IMR-90 (cell line): ENCODE data around the gene COA3. TPM values are rescaled to one million over a fixed set of nuclear protein-coding genes. Genes with fewer than 3 reads are reported as not detected.

Experiments used
- ATAC-seq: fragments of 200-7000 bp; cut with Tn5 transposase; 2 replicates; pipeline ENCODE4 v1.9.1; 2020; ENCODE audit warnings: low read depth, mild to moderate bottlenecking, moderate library complexity
- BruUV-seq: library from RNA; stranded (reverse); fragments of 400-500 nt; replicated peaks from 2 replicates; lab custom pipeline; 2021; lab: Mats Ljungman, UMichigan
- CTCF ChIA-PET: fragments of 300-600 bp; formaldehyde crosslinking; extraction: SDS; loops from one replicate; lab custom pipeline; 2021; ENCODE audit warnings: antibody characterized with exemption; lab: Yijun Ruan, JAX
- POLR2A ChIA-PET: fragments of 300-600 bp; sonication (Branson Sonifier 250); formaldehyde crosslinking; loops from one replicate; lab custom pipeline; 2022; ENCODE audit warnings: antibody characterized with exemption; ENCODE audit not compliant: unreplicated experiment; lab: Charles Lee
- DNase-seq: peaks from one replicate; pipeline ENCODE4 v3.0.0; 2013
- H2AFZ ChIP-seq: replicated peaks from 2 replicates; pipeline ENCODE3; 2013; ENCODE audit warnings: low read length, mild to moderate bottlenecking; ENCODE audit not compliant: poor library complexity
- H2AK5ac ChIP-seq: 2 replicates; pipeline ENCODE4 v1.6.1; 2013; ENCODE audit warnings: low read depth, low read length, inconsistent platforms
- H2AK9ac ChIP-seq: replicated peaks from 2 replicates; pipeline ENCODE3; 2013; ENCODE audit warnings: mild to moderate bottlenecking, low read depth, low read length, moderate library complexity; ENCODE audit not compliant: poor library complexity
- H2BK120ac ChIP-seq: 2 replicates; pipeline ENCODE4 v1.6.1; 2013; ENCODE audit warnings: low read depth, low read length, inconsistent platforms
- H2BK15ac ChIP-seq: 3 replicates; pipeline ENCODE4 v1.6.1; 2013; ENCODE audit warnings: low read depth, low read length, inconsistent platforms
- H2BK20ac ChIP-seq: 2 replicates; pipeline ENCODE4 v1.6.1; 2013; ENCODE audit warnings: low read depth, mild to moderate bottlenecking, inconsistent platforms, low read length, moderate library complexity
- H2BK5ac ChIP-seq: 2 replicates; pipeline ENCODE4 v1.6.1; 2013; ENCODE audit warnings: mild to moderate bottlenecking, low read depth, low read length, inconsistent platforms; ENCODE audit not compliant: poor library complexity, severe bottlenecking
- H3K14ac ChIP-seq: replicated peaks from 2 replicates; pipeline ENCODE4 v1.6.1; 2013; ENCODE audit warnings: low read depth, low read length, inconsistent platforms
- H3K18ac ChIP-seq: 2 replicates; pipeline ENCODE4 v1.6.1; 2013; ENCODE audit warnings: low read depth, low read length, control low read depth
- H3K23ac ChIP-seq: 2 replicates; pipeline ENCODE4 v1.6.1; 2013; ENCODE audit warnings: low read depth, low read length, inconsistent platforms
- H3K27ac ChIP-seq: 2 replicates; pipeline ENCODE4 v1.5.1; 2013; ENCODE audit warnings: mild to moderate bottlenecking, control low read depth, low read length; ENCODE audit not compliant: insufficient read depth
- H3K27me3 ChIP-seq: 2 replicates; pipeline ENCODE4 v1.6.1; 2013; ENCODE audit warnings: low read length; ENCODE audit not compliant: control insufficient read depth, insufficient read depth
- H3K36me3 ChIP-seq: 2 replicates; pipeline ENCODE4 v1.6.1; 2013; ENCODE audit warnings: low read length, mixed read lengths; ENCODE audit not compliant: control insufficient read depth, insufficient read depth
- H3K4ac ChIP-seq: 2 replicates; pipeline ENCODE4 v1.6.1; 2013; ENCODE audit warnings: low read depth, low read length, inconsistent platforms
- H3K4me1 ChIP-seq: 2 replicates; pipeline ENCODE4 v1.6.1; 2013; ENCODE audit warnings: low read length, mixed read lengths; ENCODE audit not compliant: control insufficient read depth, insufficient read depth
- H3K4me2 ChIP-seq: 2 replicates; pipeline ENCODE4 v1.6.1; 2013; ENCODE audit warnings: low read depth, mild to moderate bottlenecking, control low read depth, low read length, moderate library complexity
- H3K4me3 ChIP-seq: 2 replicates; pipeline ENCODE4 v1.5.1; 2013; ENCODE audit warnings: low read depth, mild to moderate bottlenecking, control low read depth, low read length, moderate library complexity; ENCODE audit not compliant: insufficient read depth
- H3K56ac ChIP-seq: 2 replicates; pipeline ENCODE4 v1.6.1; 2013; ENCODE audit warnings: low read length, inconsistent platforms; ENCODE audit not compliant: insufficient read depth; ENCODE audit errors: extremely low read depth
- H3K79me1 ChIP-seq, 2 experiments: 2 replicates each; pipeline ENCODE4 v1.6.1; 2013; ENCODE audit warnings: low read length in 2 of 2, inconsistent platforms in 1 of 2, low read depth in 1 of 2
- H3K9ac ChIP-seq: 2 replicates; pipeline ENCODE4 v1.6.1; 2013; ENCODE audit warnings: low read depth, low read length, control low read depth
- H3K9me1 ChIP-seq: 2 replicates; pipeline ENCODE4 v1.6.1; 2013; ENCODE audit warnings: low read length, inconsistent platforms; ENCODE audit not compliant: insufficient read depth
- H3K9me3 ChIP-seq: 2 replicates; pipeline ENCODE4 v1.6.1; 2013; ENCODE audit warnings: low read length; ENCODE audit not compliant: control insufficient read depth, insufficient read depth
- H4K20me1 ChIP-seq: 2 replicates; pipeline ENCODE4 v1.6.1; 2013; ENCODE audit warnings: low read length, inconsistent platforms; ENCODE audit not compliant: insufficient read depth
- H4K5ac ChIP-seq: 2 replicates; pipeline ENCODE4 v1.6.1; 2013; ENCODE audit warnings: mild to moderate bottlenecking, low read depth, low read length, control low read depth
- H4K8ac ChIP-seq, 2 experiments: 2 replicates each; pipeline ENCODE4 v1.6.1; 2013; ENCODE audit warnings: low read depth in 2 of 2, low read length in 2 of 2, control low read depth in 1 of 2, inconsistent platforms in 1 of 2
- H4K91ac ChIP-seq: 2 replicates; pipeline ENCODE4 v1.6.1; 2013; ENCODE audit warnings: low read depth, low read length, inconsistent platforms; ENCODE audit not compliant: insufficient read depth
- BHLHE40 ChIP-seq: fragments of 150-350 bp; IDR thresholded peaks from 2 replicates; pipeline ENCODE4 v1.6.1; 2016; ENCODE audit warnings: mild to moderate bottlenecking, low read depth, low read length
- CEBPB ChIP-seq: IDR thresholded peaks from 2 replicates; pipeline ENCODE4 v1.6.1; 2012; ENCODE audit warnings: low read depth, low read length, improper control_type of control experiment
- CHD1 ChIP-seq: IDR thresholded peaks from 2 replicates; pipeline ENCODE4 v1.6.1; 2012; ENCODE audit warnings: low read depth, low read length, improper control_type of control experiment
- CTCF ChIP-seq: conservative IDR thresholded peaks from 2 replicates; pipeline ENCODE4 v1.5.1; 2012; ENCODE audit warnings: mild to moderate bottlenecking, low read depth, low read length, improper control_type of control experiment
- FOS ChIP-seq: fragments of 150-350 bp; IDR thresholded peaks from 2 replicates; pipeline ENCODE4 v1.6.1; 2016; ENCODE audit warnings: low read depth, low read length
- MAFK ChIP-seq: IDR thresholded peaks from 2 replicates; pipeline ENCODE4 v1.6.1; 2012; ENCODE audit warnings: low read depth, low read length, improper control_type of control experiment
- MAZ ChIP-seq: IDR thresholded peaks from 2 replicates; pipeline ENCODE4 v1.6.1; 2012; ENCODE audit warnings: low read depth, mild to moderate bottlenecking, low read length, improper control_type of control experiment, moderate library complexity, borderline replicate concordance
- MXI1 ChIP-seq: IDR thresholded peaks from 2 replicates; pipeline ENCODE4 v1.6.1; 2012; ENCODE audit warnings: low read depth, mild to moderate bottlenecking, low read length, moderate library complexity, borderline replicate concordance
- RCOR1 ChIP-seq: IDR thresholded peaks from 2 replicates; pipeline ENCODE4 v1.6.1; 2012; ENCODE audit warnings: mild to moderate bottlenecking, low read length, improper control_type of control experiment; ENCODE audit not compliant: insufficient replicate concordance
- SMC3 ChIP-seq: fragments of 150-350 bp; IDR thresholded peaks from 2 replicates; pipeline ENCODE4 v1.6.1; 2016; ENCODE audit warnings: low read depth, mild to moderate bottlenecking, antibody characterized with exemption, low read length, moderate library complexity
- WGBS, 2 experiments: methylation state at CpG; one replicate each; pipeline versions ENCODE4 v1.1.5 to v1.1.7; 2013; ENCODE audit warnings: missing lambda C conversion rate in 2 of 2; ENCODE audit not compliant: insufficient read length in 1 of 2; ENCODE audit errors: extremely low coverage in 2 of 2; 5-methylcytosine and 5-hydroxymethylcytosine counted together
- dilution Hi-C: fragments of 300-500 bp; cut with HindIII; formaldehyde crosslinking; loops from one replicate; pipeline ENCODE4 v1.14.3; 2018; ENCODE audit warnings: low sequenced_read_pairs; ENCODE audit not compliant: unreplicated experiment
- in situ Hi-C: fragments of 300-500 bp; cut with MboI; formaldehyde crosslinking; loops from 3 replicates; pipeline ENCODE4 v1.14.3; 2019; ENCODE audit warnings: low sequenced_read_pairs, inconsistent platforms, mixed read lengths
- intact Hi-C: fragments of 100-400 bp; cut with micrococcal nuclease; formaldehyde crosslinking; loops from 2 replicates; pipeline ENCODE4 v1.10.0; 2022
- polyA plus RNA-seq, 3 experiments: library from polyadenylated mRNA; depleted of rRNA; stranded (reverse); fragments of >200 nt; gene quantifications; 2 replicates each; pipeline ENCODE4 v1.2.3, GENCODE V29; 2012; ENCODE audit warnings: low replicate concordance in 1 of 3
- total RNA-seq: library from RNA; depleted of rRNA; stranded (reverse); fragments of >200 nt; gene quantifications from 2 replicates; pipeline ENCODE4 v1.2.3, GENCODE V29; 2012
- TF ChIP-seq, protein P1 (sequence below): fragments of 150-350 bp; IDR thresholded peaks from 2 replicates; pipeline ENCODE4 v1.6.1; 2016; ENCODE audit warnings: low read depth, mild to moderate bottlenecking, low read length, moderate library complexity, borderline replicate concordance

Gene COA3
- total and polyA plus RNA-seq, 2 of the 4 experiments (the other 2 are of a cell fraction) = 66.8 to 78.1 TPM

DNA sequence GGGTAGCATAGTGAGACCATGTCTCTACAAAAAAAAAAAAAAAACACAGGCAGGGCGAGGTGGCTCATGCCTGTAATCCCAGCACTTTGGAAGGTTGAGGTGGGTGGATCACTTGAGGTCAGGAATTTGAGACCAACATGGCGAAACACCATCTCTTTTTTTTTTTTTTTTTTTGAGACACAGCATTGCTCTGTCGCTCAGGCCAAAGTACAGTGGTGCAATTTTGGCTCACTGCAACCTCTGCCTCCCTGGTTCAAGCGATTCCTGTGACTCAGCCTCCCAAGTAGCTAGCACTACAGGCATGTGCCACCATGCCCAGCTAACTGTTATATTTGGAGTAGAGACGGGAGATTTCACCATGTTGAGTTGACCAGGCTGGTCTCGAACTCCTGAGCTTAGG is 32.4 kb downstream of the COA3 start:
- ChIA-PET POLR2A (no interaction called here), CTCF (no interaction called here)
- ATAC-seq (no peak), DNase-seq (no peak)
- Histone ChIP-seq H3K79me1 (no peaks in the 10 kb centered on the region), H3K4me2 (no peak overlapping the region), H3K27ac (no peak overlapping the region), H3K14ac (no peak overlapping the region), H3K56ac (no peak overlapping the region), H3K23ac (no peak overlapping the region), H3K4me3 (no peak overlapping the region), H2BK15ac (no peak overlapping the region), H4K91ac (no peak overlapping the region), H4K8ac (no peak overlapping the region), H2BK5ac (no peak overlapping the region), H3K9me3 (no peaks in the 10 kb centered on the region), H3K27me3 (peaks cover 15% of the 10 kb centered on the region; the same call in 1 of the 2 replicates), H2BK20ac (no peak overlapping the region), H2BK120ac (no peak overlapping the region), H4K20me1 (no peaks in the 10 kb centered on the region), H2AK9ac (no peak overlapping the region), H3K4ac (no peak overlapping the region), H2AFZ (no peak overlapping the region), H3K4me1 (no peaks in the 10 kb centered on the region), H3K9me1 (no peaks in the 10 kb centered on the region), H2AK5ac (no peak overlapping the region), H3K18ac (no peak overlapping the region), H4K5ac (no peak overlapping the region), H3K9ac (no peak overlapping the region), H3K36me3 (no peaks in the 10 kb centered on the region)
- intact Hi-C loops = no loop called here
- WGBS, 2 experiments = 100% methylated on average over 2 of the region's 6 CpGs; no CpG with 5 or more reads in 1 of the 2 experiments
- dilution Hi-C loops = no loop called here
- in situ Hi-C loops = no loop called here
- TF ChIP-seq MAZ = no peak
- no peak for TF ChIP-seq CTCF
- TF ChIP-seq MAFK = no peak
- TF ChIP-seq SMC3 = no peak
- TF ChIP-seq MXI1 = no peak
- TF ChIP-seq CEBPB = no peak
- no peak for TF ChIP-seq CHD1
- TF ChIP-seq BHLHE40 = no peak
- TF ChIP-seq, protein P1, sequence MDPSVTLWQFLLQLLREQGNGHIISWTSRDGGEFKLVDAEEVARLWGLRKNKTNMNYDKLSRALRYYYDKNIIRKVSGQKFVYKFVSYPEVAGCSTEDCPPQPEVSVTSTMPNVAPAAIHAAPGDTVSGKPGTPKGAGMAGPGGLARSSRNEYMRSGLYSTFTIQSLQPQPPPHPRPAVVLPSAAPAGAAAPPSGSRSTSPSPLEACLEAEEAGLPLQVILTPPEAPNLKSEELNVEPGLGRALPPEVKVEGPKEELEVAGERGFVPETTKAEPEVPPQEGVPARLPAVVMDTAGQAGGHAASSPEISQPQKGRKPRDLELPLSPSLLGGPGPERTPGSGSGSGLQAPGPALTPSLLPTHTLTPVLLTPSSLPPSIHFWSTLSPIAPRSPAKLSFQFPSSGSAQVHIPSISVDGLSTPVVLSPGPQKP = no peak
- TF ChIP-seq FOS = no peak
- no peak for TF ChIP-seq RCOR1
- BruUV-seq = no TSS peak
